GM12892 (cell line): ENCODE data around the gene DSCAML1.

Source experiments
- POLR2A ChIP-seq: IDR thresholded peaks from 2 replicates; pipeline ENCODE4 v1.6.1; 2011; ENCODE audit warnings: low read depth, low read length, control low read depth
- POLR2AphosphoS5 ChIP-seq: IDR thresholded peaks from 2 replicates; pipeline ENCODE4 v1.6.1; 2011; ENCODE audit warnings: low read depth, low read length, control low read depth
- TAF1 ChIP-seq: IDR thresholded peaks from 2 replicates; pipeline ENCODE4 v1.6.1; 2011; ENCODE audit warnings: low read depth, mild to moderate bottlenecking, control low read depth, low read length, borderline replicate concordance

DNA sequence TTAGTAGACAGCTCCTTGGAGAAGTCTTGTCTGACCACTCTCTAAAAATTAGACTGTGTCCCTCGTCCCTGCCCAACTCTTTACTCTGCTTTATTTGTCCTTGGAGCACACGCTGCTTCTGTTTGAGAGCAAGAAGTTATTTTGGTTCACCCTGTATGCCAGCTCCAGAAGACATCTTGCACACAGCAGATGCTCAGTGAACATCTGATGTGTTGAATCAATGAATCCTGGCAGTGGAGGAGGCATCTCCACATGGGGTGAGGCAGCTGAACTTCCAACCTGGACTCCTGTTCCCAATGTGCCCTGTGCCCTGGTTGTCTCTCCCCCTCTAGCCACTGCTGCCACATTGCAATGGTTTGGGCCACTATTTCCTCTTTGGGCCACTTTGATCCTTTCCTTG lies 255.8 kb downstream of the DSCAML1 start:
- no peak for TF ChIP-seq POLR2A
- TF ChIP-seq POLR2AphosphoS5: no peak
- no peak for TF ChIP-seq TAF1
